HG03432 (cell line): Measurements from ENCODE around the gene RNF10.
"Not testable (repeated sequence)": the region's sequence is repeated elsewhere in the genome, so short reads cannot be mapped to it uniquely, and the experiment has no call there.

Experiments
- ATAC-seq: cut with Tn5 transposase; IDR thresholded peaks from one replicate; pipeline ENCODE4 v1.9.1; 2021; ENCODE audit warnings: mild to moderate bottlenecking, moderate library complexity; ENCODE audit not compliant: unreplicated experiment

The RNF10 gene

GRCh38 chr12:120522568-120522967 lies 11.6 kb upstream of the RNF10 start:
- no peak for ATAC-seq

- peak; percentile 81 for ATAC-seq
Measured at GRCh38 chr12:120528861-120529525, 5.2 kb upstream of the RNF10 start, which contains the start of gene COQ5. TSS of gene COQ5 (minus strand) at chr12:120529158. CDS start at chr12:120529141, 17 bp downstream.

GRCh38 chr12:120529641-120530417 lies 4.3 kb upstream of the RNF10 start:
- ATAC-seq: no peak

GRCh38 chr12:120530418-120530761 lies 3.8 kb upstream of the RNF10 start:
- ATAC-seq: not testable (repeated sequence)

DNA sequence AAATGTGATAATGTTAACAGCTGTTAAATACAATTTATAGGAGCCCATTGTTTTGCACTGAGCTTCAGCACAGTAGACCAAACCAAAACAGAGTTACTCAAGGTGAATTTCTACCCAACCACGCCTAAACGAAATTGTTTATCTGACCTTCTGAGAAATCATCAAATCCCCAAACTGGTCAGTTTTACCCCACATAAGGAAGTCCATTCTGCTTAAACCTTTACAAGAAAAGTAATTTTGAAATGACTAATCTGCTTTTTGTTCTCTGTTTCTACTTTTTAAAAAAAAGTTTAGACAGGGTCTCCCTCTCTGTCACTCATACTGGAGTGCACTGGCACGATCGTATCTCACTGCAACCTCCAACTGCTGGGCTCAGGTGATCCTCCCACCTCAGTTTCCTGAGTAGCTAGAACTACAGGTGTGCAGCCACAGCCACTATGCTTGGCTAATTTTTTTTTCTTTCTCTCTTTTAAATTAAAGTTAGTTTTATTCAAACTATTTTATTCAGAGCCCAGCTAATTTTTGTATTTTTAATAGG lies 1.4 kb upstream of the RNF10 start:
- ATAC-seq: no peak

GRCh38 chr12:120534703-120535655 lies 823 bp downstream of the RNF10 start:
- peak; percentile 37 for ATAC-seq

DNA sequence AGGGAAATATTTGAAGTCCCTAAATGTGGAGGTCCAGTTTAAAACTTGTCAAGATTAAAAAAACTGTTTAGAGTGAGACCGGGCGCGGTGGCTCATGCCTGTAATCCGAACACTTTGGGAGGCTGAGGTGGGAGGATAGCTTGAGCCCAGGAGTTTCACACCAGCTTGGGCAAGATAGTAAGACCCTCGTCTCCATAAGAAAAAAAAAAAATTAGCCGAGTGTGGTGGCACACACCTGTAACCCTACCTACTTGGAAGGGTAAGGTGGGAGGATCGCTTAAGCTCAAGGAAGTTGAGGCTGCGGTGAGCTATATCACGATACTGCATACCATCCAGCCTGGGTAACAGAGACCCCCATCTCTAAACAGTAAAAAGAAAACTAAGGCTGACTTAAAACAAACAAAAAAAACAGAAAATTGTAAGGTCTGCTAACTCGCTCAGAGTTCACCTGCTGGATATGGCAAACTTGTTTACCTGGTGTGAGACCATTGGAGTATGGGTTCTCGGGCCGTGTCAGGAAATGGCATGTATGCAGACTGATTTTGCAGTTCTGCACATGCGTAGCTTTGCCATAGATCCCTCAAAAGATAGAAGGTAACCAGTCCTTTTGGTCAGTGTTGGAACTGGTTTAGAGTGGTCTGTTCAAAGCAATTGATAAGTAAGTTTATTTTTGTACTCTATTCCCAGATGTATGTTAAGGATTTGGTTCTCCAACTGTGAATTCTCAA lies 2.1 kb downstream of the RNF10 start:
- no peak for ATAC-seq

DNA sequence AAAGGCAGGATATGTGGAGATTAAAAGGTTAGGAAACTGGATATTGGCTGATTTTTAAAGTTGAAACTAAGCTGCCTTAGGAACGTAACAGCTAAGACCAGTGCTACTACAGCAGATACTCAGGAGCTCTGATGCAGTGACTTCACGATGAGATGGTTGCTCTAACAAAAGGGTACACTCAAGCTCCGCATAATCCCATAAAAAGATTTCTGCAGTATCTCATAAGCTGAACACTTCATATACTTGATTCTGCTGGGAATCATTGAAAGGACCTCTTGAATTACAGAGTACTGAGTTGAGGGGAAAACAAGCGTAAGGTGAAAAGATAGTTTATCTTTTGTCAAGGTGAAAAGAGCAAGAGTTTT lies 3.7 kb downstream of the RNF10 start:
- ATAC-seq: no peak

- ATAC-seq: no peak
Measured at GRCh38 chr12:120538281-120539156, 4.4 kb downstream of the RNF10 start.

GRCh38 chr12:120539303-120539702 lies 5.1 kb downstream of the RNF10 start:
- no peak for ATAC-seq

DNA sequence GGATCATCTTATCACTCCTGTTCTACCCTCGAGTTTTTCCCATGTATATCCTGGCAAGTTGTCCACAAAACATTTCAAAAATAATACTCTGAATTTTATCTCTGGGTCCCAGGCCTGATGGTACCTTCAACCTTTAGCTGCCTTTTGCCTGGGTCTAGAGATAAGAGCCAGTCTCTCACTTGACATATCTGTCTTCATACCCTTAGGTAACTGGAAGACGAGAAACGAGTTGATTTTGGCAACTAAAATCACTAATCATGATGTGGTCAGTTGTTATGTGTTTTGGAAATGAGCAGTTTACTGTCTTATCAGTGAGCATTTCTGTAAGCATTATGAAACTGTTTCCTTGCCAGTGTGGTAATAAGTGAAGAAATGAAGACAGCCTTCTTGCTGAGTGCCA lies 6.3 kb downstream of the RNF10 start:
- no peak for ATAC-seq

- ATAC-seq: no peak
Measured at GRCh38 chr12:120542166-120542565, 8.0 kb downstream of the RNF10 start.

GRCh38 chr12:120544691-120545090 lies 10.5 kb downstream of the RNF10 start:
- ATAC-seq: no peak

GRCh38 chr12:120546050-120546386 lies 11.9 kb downstream of the RNF10 start:
- no peak for ATAC-seq

GRCh38 chr12:120554678-120555077 lies 20.5 kb downstream of the RNF10 start:
- no peak for ATAC-seq

- ATAC-seq: no peak
Measured at GRCh38 chr12:120557589-120557988, 23.4 kb downstream of the RNF10 start.

GRCh38 chr12:120562906-120563305 lies 28.8 kb downstream of the RNF10 start:
- ATAC-seq: no peak

GRCh38 chr12:120563495-120563894 lies 29.3 kb downstream of the RNF10 start:
- ATAC-seq: no peak

DNA sequence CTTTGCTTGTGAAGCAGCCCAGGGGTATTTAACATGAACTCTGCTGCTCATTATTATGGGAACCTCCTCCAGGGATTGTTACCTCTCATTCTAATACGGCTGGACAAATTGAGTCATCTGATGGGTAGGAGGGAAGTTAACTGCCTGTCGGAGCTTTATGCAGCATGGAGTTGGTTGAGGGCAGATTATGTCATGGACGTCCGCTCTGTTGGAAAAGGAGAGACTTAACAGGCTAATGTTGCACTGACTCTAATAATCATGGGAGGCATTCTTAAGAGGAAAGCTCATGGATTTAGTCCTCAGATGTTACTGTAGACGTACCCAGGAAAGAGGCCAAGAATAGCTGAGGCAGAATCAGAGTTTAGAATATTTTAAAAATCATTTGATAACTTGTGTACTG lies 37.1 kb downstream of the RNF10 start:
- no peak for ATAC-seq

GRCh38 chr12:120573560-120573959 lies 39.4 kb downstream of the RNF10 start:
- no peak for ATAC-seq
